Activated CD4-positive, alpha-beta T cell treated with anti-CD3 and anti-CD28 coated beads, Interleukin-2, amount 10 ng/mL, durations not matched to agents 7 days and 5 days (primary cell): Measurements from ENCODE around the gene LAGE3. TPM values are rescaled to one million over a fixed set of nuclear protein-coding genes. Genes with fewer than 3 reads are reported as not detected.

Experiments
- CTCF ChIA-PET: fragments of 350-600 bp; sonication (Branson Sonifier 250); formaldehyde crosslinking; loops from one replicate; lab custom pipeline; 2021; ENCODE audit warnings: antibody characterized with exemption; lab: Charles Lee
- POLR2A ChIA-PET: fragments of 350-600 bp; sonication (Branson Sonifier 250); formaldehyde crosslinking; loops from one replicate; lab custom pipeline; 2021; ENCODE audit warnings: antibody characterized with exemption; lab: Charles Lee
- DNase-seq: peaks from one replicate; pipeline ENCODE4 v3.0.0-alpha.2; 2020
- H3K27ac Mint-ChIP-seq: one replicate; pipeline ENCODE4 v1.8.0; 2021; ENCODE audit warnings: mild to moderate bottlenecking, moderate library complexity, mixed read lengths
- H3K27me3 Mint-ChIP-seq: one replicate; pipeline ENCODE4 v1.8.0; 2021; ENCODE audit warnings: mixed read lengths
- H3K36me3 Mint-ChIP-seq: one replicate; pipeline ENCODE4 v1.8.0; 2021; ENCODE audit warnings: low read depth, mixed read lengths
- H3K4me1 Mint-ChIP-seq: one replicate; pipeline ENCODE4 v1.8.0; 2021; ENCODE audit warnings: mixed read lengths
- H3K4me3 Mint-ChIP-seq: one replicate; pipeline ENCODE4 v1.8.0; 2021; ENCODE audit warnings: mild to moderate bottlenecking, moderate library complexity, mixed read lengths
- H3K9me3 Mint-ChIP-seq: one replicate; pipeline ENCODE4 v1.8.0; 2021; ENCODE audit warnings: mixed read lengths
- total RNA-seq, 2 experiments: library from RNA; stranded (reverse); gene quantifications; one replicate each; pipeline ENCODE4 v1.2.3, GENCODE V29; 2021

The LAGE3 gene
- total RNA-seq, 2 experiments from 2014 or later = 43.2 to 47.9 TPM

DNA sequence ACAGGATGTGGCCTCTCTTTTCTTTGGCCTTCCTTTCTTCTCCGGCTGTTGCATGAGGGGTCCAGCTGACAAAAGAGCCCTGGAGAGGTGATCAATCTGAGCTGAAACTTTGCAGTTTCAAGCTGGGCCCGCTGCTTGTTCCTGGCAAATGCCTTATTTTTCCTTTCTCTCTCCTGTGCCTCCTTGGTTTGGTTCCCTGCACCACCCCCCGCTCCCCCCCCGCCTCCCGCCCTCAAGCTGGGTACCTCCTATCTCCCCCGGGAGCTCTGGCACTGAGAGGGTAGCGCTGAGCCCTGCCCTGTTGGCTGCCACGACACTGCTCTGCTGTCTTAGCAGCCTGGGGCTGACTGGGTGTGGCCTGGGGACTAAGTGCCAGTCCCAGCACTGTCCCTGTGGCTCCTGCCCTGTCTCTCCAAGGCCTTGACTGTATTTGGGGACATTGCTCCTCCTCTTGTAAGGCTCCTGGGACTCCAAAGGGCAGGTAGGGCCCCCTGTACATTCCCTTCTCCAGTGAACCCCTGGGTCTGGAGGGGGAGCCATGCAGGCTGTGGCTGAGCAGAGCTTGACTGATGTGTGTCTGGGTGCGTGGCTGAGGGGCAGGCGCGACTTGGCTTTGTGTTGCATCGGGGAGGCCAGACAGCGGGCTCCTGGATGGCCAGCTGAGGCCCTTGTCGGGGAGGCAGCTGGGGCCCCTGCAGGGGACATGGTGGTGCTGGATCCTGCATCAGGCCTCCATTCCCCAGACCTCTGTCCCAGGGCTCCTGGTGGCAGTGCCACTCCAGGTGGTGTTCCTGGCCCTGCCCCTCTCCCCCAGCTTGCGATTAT is 19.9 kb downstream of the LAGE3 start:
- ChIA-PET CTCF (interaction anchor here (0.9 kb wide), 2 partner anchors 26 to 60 kb away, joined by 3 to 4 read pairs; partner anchors contain the start of gene RPL10), POLR2A (no interaction called here)
- Mint-ChIP-seq H3K27me3 (no peaks in the 10 kb centered on the region), H3K36me3 (no peaks in the 10 kb centered on the region), H3K4me3 (peak overlapping the region; percentile 76), H3K4me1 (peaks cover 9% of the 10 kb centered on the region), H3K9me3 (no peaks in the 10 kb centered on the region), H3K27ac (peak overlapping the region; percentile 82)
- DNase-seq = no peak

DNA sequence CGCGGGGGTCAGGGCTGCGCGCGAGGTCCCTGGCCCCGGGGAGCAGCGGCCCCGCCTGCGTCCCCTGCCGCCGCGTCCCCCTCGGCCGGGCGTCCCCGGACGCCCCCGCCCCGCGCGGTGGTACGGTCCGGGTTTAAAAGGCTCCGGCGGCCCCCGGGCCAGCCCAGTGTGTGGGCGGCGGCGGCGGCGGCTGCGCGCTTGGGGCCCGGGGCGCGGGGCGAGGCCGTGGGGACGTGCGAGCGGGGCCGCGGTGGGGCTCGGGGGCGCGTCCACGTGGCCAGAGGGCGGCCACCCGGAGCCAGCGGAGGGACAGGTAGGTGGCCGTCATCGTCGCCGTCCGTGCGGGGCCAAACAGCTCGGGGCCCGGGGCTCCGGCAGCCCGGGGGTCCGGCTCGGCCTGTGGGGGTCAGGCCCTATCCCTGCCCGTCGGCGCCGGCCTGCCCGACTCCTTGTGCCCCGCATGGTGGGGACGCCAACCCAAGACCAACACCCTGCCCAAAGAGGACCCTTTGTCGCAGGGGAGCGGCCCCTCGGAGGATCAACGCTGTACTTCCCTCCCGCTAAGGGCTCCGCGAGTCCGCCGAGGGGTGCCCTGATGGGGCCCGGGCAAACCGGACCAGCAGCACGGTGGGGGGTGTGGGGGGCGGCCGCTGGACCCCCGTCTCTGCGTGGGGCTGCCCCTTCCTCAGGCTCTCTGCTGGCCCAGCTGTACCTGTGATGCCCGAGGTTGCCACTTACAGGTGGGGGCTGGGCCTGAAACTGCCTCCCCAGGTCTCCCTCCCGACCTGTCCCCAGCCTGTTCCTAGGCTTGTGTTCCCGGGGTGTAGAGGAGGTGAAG is 20.7 kb downstream of the LAGE3 start, which contains the start of gene PLXNA3:
Gene PLXNA3 (plus strand): TSS at position 166 of the 838 bp plus-strand sequence. CDS start 1,903 bp downstream, outside the sequence.
- POLR2A ChIA-PET = no interaction called here
- Mint-ChIP-seq H3K9me3 (no peaks in the 10 kb centered on the region), H3K4me3 (peak within 1 kb of the TSS; percentile 90), H3K36me3 (no peaks in the 10 kb centered on the region), H3K27ac (peak within 1 kb of the TSS; percentile 92), H3K4me1 (peaks cover 9% of the 10 kb centered on the region), H3K27me3 (no peaks in the 10 kb centered on the region)
- DNase-seq = peak; percentile 50
- CTCF ChIA-PET = interaction anchor here (0.6 to 0.9 kb wide), 3 partner anchors 27 to 76 kb away, joined by 3 to 4 read pairs (median 3); partner anchors contain the start of gene RPL10

DNA sequence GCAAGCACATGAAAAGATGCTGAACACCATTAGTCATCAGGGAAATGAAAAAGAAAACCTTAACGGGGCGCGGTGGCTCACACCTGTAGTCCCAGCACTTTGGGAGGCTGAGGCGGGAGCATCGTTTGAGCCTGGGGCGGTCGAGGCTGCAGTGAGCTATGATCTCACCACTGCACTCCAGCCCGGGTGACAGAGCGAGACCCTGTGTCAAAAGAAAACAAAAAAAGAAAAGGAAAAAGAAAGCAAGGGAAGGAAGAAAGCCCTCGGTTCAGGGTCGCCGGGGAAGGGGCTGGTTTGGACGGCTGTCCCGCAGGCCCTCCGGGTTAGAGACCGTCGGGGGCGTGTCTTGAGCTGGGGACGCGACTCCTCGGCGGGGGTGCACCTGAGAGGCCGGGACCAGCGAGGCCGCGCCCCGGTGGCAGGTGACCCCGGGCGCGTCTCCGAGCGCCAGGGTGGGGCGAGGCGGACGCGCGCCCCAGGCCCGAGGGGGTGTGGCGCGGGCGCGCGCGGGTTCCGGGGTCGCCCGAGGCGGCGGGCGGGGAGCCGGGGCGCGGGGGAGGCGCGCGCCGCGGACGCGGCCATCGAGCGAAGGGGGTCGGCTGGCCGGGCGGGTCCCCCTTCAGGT is 21.5 kb downstream of the LAGE3 start:
- CTCF ChIA-PET = interaction anchor here (0.6 kb wide), 1 partner anchor 77 kb away, joined by 3 read pairs; no protein-coding TSS in a partner anchor

DNA sequence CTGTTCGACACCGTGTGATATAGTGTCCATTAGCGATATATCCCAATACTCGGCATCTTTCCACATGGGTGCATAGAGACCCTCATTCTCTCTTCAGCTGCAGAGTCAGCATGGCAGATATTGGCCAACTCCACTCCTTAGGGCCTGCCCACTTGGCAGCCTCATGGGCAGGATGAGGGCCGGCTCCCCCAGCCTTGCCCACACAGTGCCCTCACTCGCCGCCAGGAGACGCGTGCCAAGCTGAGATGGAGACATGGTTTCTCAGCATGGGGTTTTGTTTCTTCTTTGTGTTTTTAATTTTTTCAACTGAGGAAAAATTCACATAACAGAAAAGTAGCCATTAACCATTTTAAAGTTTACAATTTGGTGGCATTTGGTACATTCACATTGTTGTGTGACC is 26.3 kb downstream of the LAGE3 start:
- no peak overlapping the region for H3K4me3 Mint-ChIP-seq
- ChIA-PET CTCF (interaction anchor here (0.7 to 1.5 kb wide), 3 partner anchors 9 to 412 kb away, joined by 3 to 6 read pairs (median 3); no protein-coding TSS in a partner anchor), POLR2A (no interaction called here)
- H3K36me3 Mint-ChIP-seq = peaks cover 4% of the 10 kb centered on the region
- peaks cover 5% of the 10 kb centered on the region for H3K4me1 Mint-ChIP-seq
- H3K27ac Mint-ChIP-seq = no peak overlapping the region
- H3K27me3 Mint-ChIP-seq = no peaks in the 10 kb centered on the region
- no peaks in the 10 kb centered on the region for H3K9me3 Mint-ChIP-seq
- DNase-seq = no peak

More for the DNA sequence above, 21.5 kb downstream of the LAGE3 start:
- POLR2A ChIA-PET = no interaction called here
- Mint-ChIP-seq H3K27ac (peak overlapping the region; percentile 92), H3K36me3 (peaks cover 2% of the 10 kb centered on the region), H3K4me1 (peaks cover 9% of the 10 kb centered on the region), H3K9me3 (no peaks in the 10 kb centered on the region), H3K4me3 (peak overlapping the region; percentile 90), H3K27me3 (no peaks in the 10 kb centered on the region)
- peak; percentile 48 for DNase-seq

DNA sequence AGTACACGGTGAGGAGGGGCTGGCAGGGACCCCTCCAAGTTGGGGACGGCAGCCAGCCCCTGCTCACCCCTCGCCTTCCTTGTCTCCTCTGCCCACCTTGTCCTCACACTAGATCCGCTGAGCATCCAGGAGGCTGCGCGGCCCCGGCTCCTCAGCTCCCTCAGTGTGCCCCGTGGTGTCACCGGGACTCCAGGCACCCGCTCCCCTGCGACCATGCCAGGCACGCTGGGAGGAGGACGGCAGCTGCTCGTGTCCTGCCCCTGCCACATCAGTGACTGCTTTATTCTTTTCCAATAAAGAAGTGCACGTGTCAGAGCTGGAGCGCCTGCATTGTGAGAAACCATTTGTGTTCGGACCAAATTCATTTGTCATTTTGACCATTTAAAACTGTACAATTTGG is 28.8 kb downstream of the LAGE3 start:
- DNase-seq = no peak
- Mint-ChIP-seq H3K4me3 (no peak overlapping the region), H3K9me3 (no peaks in the 10 kb centered on the region), H3K27ac (no peak overlapping the region), H3K36me3 (peaks cover 9% of the 10 kb centered on the region), H3K27me3 (no peaks in the 10 kb centered on the region), H3K4me1 (peaks cover 2% of the 10 kb centered on the region)
- POLR2A ChIA-PET = no interaction called here
- CTCF ChIA-PET = interaction anchor here (0.9 to 1.5 kb wide), 2 partner anchors 9 to 22 kb away, joined by 3 read pairs; no protein-coding TSS in a partner anchor

DNA sequence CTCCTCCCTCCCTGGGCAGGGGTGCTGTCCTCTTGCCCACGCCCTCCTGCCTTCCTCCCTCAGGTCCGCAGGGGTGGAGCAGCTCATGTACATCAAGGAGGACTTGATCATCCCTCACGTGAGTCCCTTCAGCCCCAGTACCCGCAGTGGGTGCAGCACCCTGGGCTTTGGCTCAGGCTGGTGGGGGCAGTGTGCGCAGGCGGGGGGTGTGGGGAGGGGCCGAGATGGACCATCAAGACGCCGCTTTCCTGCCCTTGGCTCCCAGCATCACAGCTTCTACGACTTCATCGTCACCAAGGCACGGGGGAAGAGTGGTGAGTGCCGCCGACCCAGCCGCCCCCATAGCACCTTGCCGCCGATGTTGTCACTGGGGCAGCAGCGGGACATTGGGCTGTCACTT is 29.5 kb downstream of the LAGE3 start:
- no peak overlapping the region for H3K27ac Mint-ChIP-seq
- no peak for DNase-seq
- no peaks in the 10 kb centered on the region for H3K27me3 Mint-ChIP-seq
- H3K36me3 Mint-ChIP-seq = peaks cover 9% of the 10 kb centered on the region
- no peaks in the 10 kb centered on the region for H3K9me3 Mint-ChIP-seq
- H3K4me3 Mint-ChIP-seq = no peak overlapping the region
- H3K4me1 Mint-ChIP-seq = peaks cover 2% of the 10 kb centered on the region
- ChIA-PET CTCF (interaction anchor here (0.5 to 1.5 kb wide), 2 partner anchors 23 to 381 kb away, joined by 3 to 4 read pairs; no protein-coding TSS in a partner anchor), POLR2A (no interaction called here)

DNA sequence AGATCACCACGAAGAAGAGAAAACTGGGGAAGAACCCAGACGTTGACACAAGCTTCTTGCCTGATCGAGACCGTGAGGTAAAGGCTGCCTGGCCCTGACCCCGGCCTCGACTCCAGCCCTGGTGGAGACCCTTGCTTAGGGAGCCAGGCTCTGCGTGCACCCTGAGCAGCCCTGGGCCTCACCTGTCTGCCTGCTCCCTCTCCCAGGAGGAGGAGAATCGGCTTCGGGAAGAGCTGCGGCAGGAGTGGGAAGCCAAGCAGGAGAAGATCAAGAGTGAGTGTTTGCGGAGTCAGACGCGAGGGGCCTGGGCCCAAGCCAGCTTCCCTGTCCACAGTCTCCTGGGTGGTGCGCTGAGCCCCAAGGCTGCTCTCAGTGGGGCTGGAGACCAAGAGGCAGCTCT is 30.6 kb downstream of the LAGE3 start:
- ChIA-PET CTCF (no interaction called here), POLR2A (no interaction called here)
- no peaks in the 10 kb centered on the region for H3K9me3 Mint-ChIP-seq
- no peak for DNase-seq
- H3K27ac Mint-ChIP-seq = no peak overlapping the region
- no peaks in the 10 kb centered on the region for H3K27me3 Mint-ChIP-seq
- no peak overlapping the region for H3K4me3 Mint-ChIP-seq
- H3K36me3 Mint-ChIP-seq = peaks cover 9% of the 10 kb centered on the region
- H3K4me1 Mint-ChIP-seq = peaks cover 4% of the 10 kb centered on the region

DNA sequence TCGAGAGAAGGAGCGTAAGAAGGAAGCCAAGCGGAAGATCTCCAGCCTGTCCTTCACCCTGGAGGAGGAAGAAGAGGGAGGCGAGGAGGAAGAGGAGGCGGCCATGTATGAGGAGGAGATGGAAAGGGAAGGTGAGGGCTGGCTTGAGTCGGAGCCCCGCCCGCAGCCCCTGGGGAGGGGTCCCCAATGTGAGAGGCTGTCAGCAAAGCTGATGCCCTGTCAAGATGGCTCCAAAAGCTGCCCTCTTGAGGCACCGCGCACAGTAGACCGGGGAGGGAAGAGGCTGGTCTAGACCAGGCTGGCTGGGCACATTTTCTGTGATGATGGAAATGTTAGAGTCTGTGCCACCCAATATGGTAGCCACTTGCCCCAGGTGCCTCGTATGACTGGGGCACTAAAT is 32.7 kb downstream of the LAGE3 start:
- ChIA-PET POLR2A (no interaction called here), CTCF (interaction anchor here (1.9 kb wide), 1 partner anchor 41 kb away, joined by 5 read pairs; no protein-coding TSS in a partner anchor)
- peaks cover 9% of the 10 kb centered on the region for H3K36me3 Mint-ChIP-seq
- H3K27ac Mint-ChIP-seq = no peak overlapping the region
- no peak for DNase-seq
- no peaks in the 10 kb centered on the region for H3K9me3 Mint-ChIP-seq
- no peaks in the 10 kb centered on the region for H3K27me3 Mint-ChIP-seq
- H3K4me3 Mint-ChIP-seq = no peak overlapping the region
- peaks cover 16% of the 10 kb centered on the region for H3K4me1 Mint-ChIP-seq

DNA sequence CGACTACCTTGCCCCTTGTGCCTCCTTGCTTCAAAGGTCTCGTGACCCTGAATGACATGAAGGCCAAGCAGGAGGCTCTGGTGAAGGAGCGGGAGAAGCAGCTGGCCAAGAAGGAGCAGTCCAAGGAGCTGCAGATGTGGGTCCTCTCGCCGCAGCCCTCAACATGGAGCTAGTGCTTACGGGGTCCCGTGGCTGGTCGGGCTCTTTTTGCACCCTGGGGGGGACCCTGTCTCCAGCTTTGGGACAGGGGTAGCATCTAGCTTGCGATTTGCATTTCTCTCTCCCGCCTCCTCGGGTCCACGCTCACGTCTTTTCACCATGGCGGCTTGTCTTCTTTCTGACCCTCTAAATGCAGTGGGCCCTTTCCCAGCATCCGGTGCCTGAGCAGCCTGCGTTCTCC is 33.3 kb downstream of the LAGE3 start:
- H3K27ac Mint-ChIP-seq = no peak overlapping the region
- H3K9me3 Mint-ChIP-seq = no peaks in the 10 kb centered on the region
- H3K36me3 Mint-ChIP-seq = peaks cover 11% of the 10 kb centered on the region
- H3K4me1 Mint-ChIP-seq = peaks cover 17% of the 10 kb centered on the region
- POLR2A ChIA-PET = interaction anchor here (0.6 kb wide), 1 partner anchor 98 kb away, joined by 3 read pairs; no protein-coding TSS in a partner anchor
- peak overlapping the region; percentile 34 for H3K4me3 Mint-ChIP-seq
- H3K27me3 Mint-ChIP-seq = no peaks in the 10 kb centered on the region
- DNase-seq = no peak
- CTCF ChIA-PET = interaction anchor here (1.1 to 1.9 kb wide), 2 partner anchors 9 to 42 kb away, joined by 3 to 5 read pairs; no protein-coding TSS in a partner anchor

DNA sequence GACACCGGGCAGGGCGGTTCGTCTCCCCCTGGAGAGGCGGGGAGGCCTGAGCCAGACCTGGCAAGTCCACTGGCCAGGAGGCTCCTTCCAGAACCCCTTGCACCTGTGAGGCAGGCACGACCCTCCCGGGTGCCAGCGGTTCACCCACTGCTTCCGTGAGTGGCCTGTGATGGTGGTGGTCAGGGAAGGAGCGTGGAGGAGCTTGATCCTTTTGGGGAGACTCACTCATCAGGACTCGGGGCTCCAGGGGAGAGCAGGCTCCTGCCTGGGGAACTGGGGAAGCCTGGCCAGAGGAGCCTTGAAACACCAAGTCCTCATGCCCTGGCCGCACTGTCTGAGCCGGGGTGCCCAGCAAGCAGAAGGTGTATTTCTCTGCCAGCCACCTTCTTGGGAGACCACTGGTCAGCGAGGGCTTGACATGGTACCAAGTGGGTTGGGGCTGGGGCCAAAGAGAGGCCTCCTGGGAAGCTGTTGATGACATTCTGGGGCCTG is 34.3 kb downstream of the LAGE3 start:
- POLR2A ChIA-PET = no interaction called here
- Mint-ChIP-seq H3K36me3 (peaks cover 11% of the 10 kb centered on the region), H3K4me3 (peak overlapping the region; percentile 56), H3K27me3 (no peaks in the 10 kb centered on the region), H3K4me1 (peaks cover 21% of the 10 kb centered on the region), H3K27ac (no peak overlapping the region), H3K9me3 (no peaks in the 10 kb centered on the region)
- DNase-seq = no peak
- CTCF ChIA-PET = interaction anchor here (1.1 kb wide), 1 partner anchor 10 kb away, joined by 3 read pairs; no protein-coding TSS in a partner anchor

DNA sequence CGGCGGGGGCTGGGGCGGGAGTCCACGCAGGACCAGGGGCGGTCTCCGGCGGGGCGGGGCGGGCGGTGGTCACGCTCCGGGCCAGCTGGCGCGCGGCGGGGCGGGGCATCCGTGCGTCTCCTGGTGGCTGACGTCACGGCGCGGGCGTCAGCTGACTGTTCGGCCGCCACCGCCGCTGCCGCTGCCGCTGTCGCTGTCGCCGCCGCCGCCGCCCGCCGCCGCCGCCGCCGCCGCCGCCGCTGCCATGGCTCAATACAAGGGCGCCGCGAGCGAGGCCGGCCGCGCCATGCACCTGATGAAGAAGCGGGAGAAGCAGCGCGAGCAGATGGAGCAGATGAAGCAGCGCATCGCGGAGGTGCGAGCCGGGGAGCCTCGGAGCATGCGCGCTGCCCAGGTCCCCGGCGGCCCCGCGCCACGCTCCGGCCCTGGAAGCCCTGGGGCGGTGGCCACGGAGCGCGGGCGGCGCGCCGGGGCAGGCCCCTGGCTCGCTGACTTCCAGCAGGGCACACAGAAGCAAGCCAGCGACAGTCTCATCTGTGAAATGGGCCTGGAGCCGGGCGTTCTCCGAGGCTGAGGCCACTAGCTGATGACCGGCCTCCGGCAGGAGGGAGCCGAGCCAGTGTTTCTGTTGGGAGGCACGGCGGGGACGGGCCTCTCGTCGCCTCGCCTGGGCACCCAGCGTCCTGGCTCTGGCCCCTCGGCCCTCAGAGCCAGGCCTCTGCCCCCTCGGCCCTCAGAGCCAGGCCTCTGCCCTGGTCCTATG is 34.9 kb downstream of the LAGE3 start, which contains the start of gene FAM50A:
Gene FAM50A (plus strand): TSS at position 150 of the 763 bp plus-strand sequence. CDS start 95 bp downstream, at position 245.
- peaks cover 22% of the 10 kb centered on the region for H3K4me1 Mint-ChIP-seq
- ChIA-PET CTCF (interaction anchor here (1.1 kb wide), 1 partner anchor 11 kb away, joined by 3 read pairs; no protein-coding TSS in a partner anchor), POLR2A (no interaction called here)
- peaks cover 11% of the 10 kb centered on the region for H3K36me3 Mint-ChIP-seq
- peak within 1 kb of the TSS; percentile 70 for H3K4me3 Mint-ChIP-seq
- no peaks in the 10 kb centered on the region for H3K27me3 Mint-ChIP-seq
- DNase-seq = peak; percentile 66
- H3K27ac Mint-ChIP-seq = peak within 1 kb of the TSS; percentile 84
- no peaks in the 10 kb centered on the region for H3K9me3 Mint-ChIP-seq
